ENCODE results near the gene NCK1. TPM values are rescaled to one million over a fixed set of nuclear protein-coding genes. Genes with fewer than 3 reads are reported as not detected.

NCK1 gene
- total and polyA plus RNA-seq, 9 of the 15 experiments (the other 6 are each of a cell fraction or from before 2014, with no cell fraction given): 17.3 to 30.5 (median 25.0) TPM

GRCh38 chr3:136957751-136958288 lies 95.8 kb downstream of the NCK1 start, which contains the start of gene IL20RB (continued):
- TF ChIP-seq DPF2 (IDR thresholded peaks at IDR 0.05) (no peak), AFF4 (CRISPR knock-in tag; IDR thresholded peaks at IDR 0.05) (no peak), RBFOX2 (IDR thresholded peaks at IDR 0.05; ENCODE audit: low read depth, low read length) (peak; percentile 72; the same call in 1 of the 2 replicates), POLR2A (conservative IDR thresholded peaks at IDR 0.05) (no peak), CREBBP (IDR thresholded peaks at IDR 0.05; ENCODE audit: low read depth, low read length) (no peak), NFIC (IDR thresholded peaks at IDR 0.05) (no peak), XRCC5 (IDR thresholded peaks at IDR 0.05; ENCODE audit: low read depth, low read length) (no peak), TOE1 (IDR thresholded peaks at IDR 0.05; ENCODE audit: borderline replicate concordance) (no peak), TOE1 (CRISPR knock-in tag; IDR thresholded peaks at IDR 0.05; ENCODE audit: borderline replicate concordance, low read depth) (no peak), ZNF507 (tag; conservative IDR thresholded peaks at IDR 0.05) (no peak), NKRF (IDR thresholded peaks at IDR 0.05; ENCODE audit: borderline replicate concordance) (no peak), PCBP1 (IDR thresholded peaks at IDR 0.05; ENCODE audit: low read depth, low read length, poor library complexity, severe bottlenecking) (no peak), SNAPC5 (CRISPR knock-in tag; IDR thresholded peaks at IDR 0.05) (no peak), ATF2 (CRISPR knock-in tag; IDR thresholded peaks at IDR 0.05) (no peak), POLR2B (IDR thresholded peaks at IDR 0.05; ENCODE audit: low read depth, partially characterized antibody) (peak; percentile 57), CREB3L1 (IDR thresholded peaks at IDR 0.05; ENCODE audit: borderline replicate concordance, low read depth) (peak; percentile 62; the same call in 1 of the 2 replicates), SMARCE1 (IDR thresholded peaks at IDR 0.05) (no peak), SMC3 (conservative IDR thresholded peaks at IDR 0.05; ENCODE audit: insufficient read depth, low read depth, low read length) (no peak), FOXO4 (CRISPR knock-in tag; IDR thresholded peaks at IDR 0.05) (no peak)
